ENCODE results near the gene GFOD1.
A peak's percentile ranks its signal among the peaks of the same experiment; 100 is the strongest.

Gene GFOD1

DNA sequence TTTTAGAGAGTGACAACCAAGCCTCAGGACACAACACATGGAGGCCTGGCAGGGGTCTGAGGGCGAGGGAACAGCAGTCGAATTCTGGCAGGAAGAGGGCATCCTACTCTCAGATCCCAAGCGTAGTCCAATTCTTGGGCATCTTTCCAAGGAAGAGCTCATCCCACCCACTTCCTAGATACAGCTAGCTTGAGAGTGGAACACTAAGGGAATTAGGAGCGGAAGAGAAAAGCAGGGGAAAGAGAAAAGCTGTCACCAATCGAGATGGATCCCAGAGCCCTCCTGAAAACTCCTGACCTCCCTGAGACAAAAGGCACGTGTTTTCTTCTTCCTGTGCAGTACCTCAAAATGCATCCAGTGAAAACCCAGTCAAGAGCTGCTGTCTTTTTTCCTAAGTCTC, 67.1 kb downstream of the GFOD1 start:
- TF ChIP-seq EZH2phosphoT487 (IDR thresholded peaks at IDR 0.05; ENCODE audit: borderline replicate concordance) (no peak), CTCF (conservative IDR thresholded peaks at IDR 0.05; ENCODE audit: low read length) (no peak)
- H4K20me1 ChIP-seq (ENCODE audit: insufficient read depth, low read length, poor library complexity, severe bottlenecking) = no peaks in the 10 kb centered on the region
- H2AFZ ChIP-seq (ENCODE audit: low read length) = no peak overlapping the region
- H3K36me3 ChIP-seq (ENCODE audit: insufficient read depth, low read length) = 0 out of 2 replicates have a peak, but pooled peaks cover 4% of the 10 kb centered on the region
- H3K27me3 ChIP-seq (ENCODE audit: insufficient read depth, low read length, poor library complexity, severe bottlenecking) = no peaks in the 10 kb centered on the region
- H3K9me3 ChIP-seq (ENCODE audit: insufficient read depth, low read depth, low read length) = no peaks in the 10 kb centered on the region
- no peaks in the 10 kb centered on the region; the same call in 1 of the 2 replicates for H3K79me2 ChIP-seq (ENCODE audit: insufficient read depth, low read length)
- H3K4me3 ChIP-seq (ENCODE audit: low read length, poor library complexity, severe bottlenecking) = no peak overlapping the region
- H3F3A ChIP-seq (ENCODE audit: low read depth) = no peaks in the 10 kb centered on the region
- H3K4me1 ChIP-seq (ENCODE audit: insufficient read depth, low read length, poor library complexity, severe bottlenecking) = peaks cover 32% of the 10 kb centered on the region
- no peak overlapping the region for H3K9ac ChIP-seq (ENCODE audit: low read depth, low read length, poor library complexity, severe bottlenecking)
- peak overlapping the region; percentile 29 for H3K4me2 ChIP-seq (ENCODE audit: low read depth, low read length, poor library complexity, severe bottlenecking)
- H3K9me2 ChIP-seq (replicated peaks; ENCODE audit: low read depth, low read length) = no peaks in the 10 kb centered on the region

GRCh38 chr6:13419422-13420195, 67.8 kb downstream of the GFOD1 start:
- H3K36me3 ChIP-seq (ENCODE audit: insufficient read depth, low read length) = 0 out of 2 replicates have a peak, but pooled peaks cover 4% of the 10 kb centered on the region
- H3K9ac ChIP-seq (ENCODE audit: low read depth, low read length, poor library complexity, severe bottlenecking) = no peak overlapping the region
- H2AFZ ChIP-seq (ENCODE audit: low read length) = no peak overlapping the region
- TF ChIP-seq CTCF (conservative IDR thresholded peaks at IDR 0.05; ENCODE audit: low read length) (no peak), EZH2phosphoT487 (IDR thresholded peaks at IDR 0.05; ENCODE audit: borderline replicate concordance) (no peak)
- peaks cover 32% of the 10 kb centered on the region for H3K4me1 ChIP-seq (ENCODE audit: insufficient read depth, low read length, poor library complexity, severe bottlenecking)
- H4K20me1 ChIP-seq (ENCODE audit: insufficient read depth, low read length, poor library complexity, severe bottlenecking) = no peaks in the 10 kb centered on the region
- no peaks in the 10 kb centered on the region for H3K9me3 ChIP-seq (ENCODE audit: insufficient read depth, low read depth, low read length)
- H3K79me2 ChIP-seq (ENCODE audit: insufficient read depth, low read length) = no peaks in the 10 kb centered on the region; the same call in 1 of the 2 replicates
- H3K9me2 ChIP-seq (replicated peaks; ENCODE audit: low read depth, low read length) = no peaks in the 10 kb centered on the region
- H3K4me2 ChIP-seq (ENCODE audit: low read depth, low read length, poor library complexity, severe bottlenecking) = no peak overlapping the region
- no peaks in the 10 kb centered on the region for H3F3A ChIP-seq (ENCODE audit: low read depth)
- no peaks in the 10 kb centered on the region for H3K27me3 ChIP-seq (ENCODE audit: insufficient read depth, low read length, poor library complexity, severe bottlenecking)
- H3K4me3 ChIP-seq (ENCODE audit: low read length, poor library complexity, severe bottlenecking) = no peak overlapping the region

DNA sequence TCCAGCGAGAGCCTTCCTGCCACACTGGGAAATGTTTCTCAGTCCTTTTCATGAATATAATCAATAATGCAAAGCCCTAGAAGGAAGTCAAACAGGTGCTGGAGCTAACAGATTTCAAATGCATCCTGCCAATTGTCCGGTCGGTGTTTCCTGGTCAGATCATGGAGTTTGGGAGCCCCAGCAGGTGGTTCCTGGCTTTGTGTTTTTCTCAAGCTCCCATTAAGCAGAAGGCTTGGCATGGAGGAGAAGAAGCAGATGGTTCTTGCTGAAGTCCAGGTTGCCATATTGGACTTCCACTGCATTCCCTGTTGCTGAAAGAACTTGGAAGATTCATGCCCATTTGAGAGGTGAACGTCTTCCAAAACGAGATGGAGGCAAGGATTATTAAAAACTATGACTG, 68.6 kb downstream of the GFOD1 start:
- 0 out of 2 replicates have a peak, but pooled peaks cover 4% of the 10 kb centered on the region for H3K36me3 ChIP-seq (ENCODE audit: insufficient read depth, low read length)
- H3K9me3 ChIP-seq (ENCODE audit: insufficient read depth, low read depth, low read length) = no peaks in the 10 kb centered on the region
- H3F3A ChIP-seq (ENCODE audit: low read depth) = no peaks in the 10 kb centered on the region
- no peaks in the 10 kb centered on the region; the same call in 1 of the 2 replicates for H3K79me2 ChIP-seq (ENCODE audit: insufficient read depth, low read length)
- H2AFZ ChIP-seq (ENCODE audit: low read length) = no peak overlapping the region
- no peak for TF ChIP-seq CTCF (conservative IDR thresholded peaks at IDR 0.05; ENCODE audit: low read length)
- no peak for TF ChIP-seq EZH2phosphoT487 (IDR thresholded peaks at IDR 0.05; ENCODE audit: borderline replicate concordance)
- no peaks in the 10 kb centered on the region for H3K27me3 ChIP-seq (ENCODE audit: insufficient read depth, low read length, poor library complexity, severe bottlenecking)
- H3K9ac ChIP-seq (ENCODE audit: low read depth, low read length, poor library complexity, severe bottlenecking) = no peak overlapping the region
- no peaks in the 10 kb centered on the region for H3K9me2 ChIP-seq (replicated peaks; ENCODE audit: low read depth, low read length)
- H4K20me1 ChIP-seq (ENCODE audit: insufficient read depth, low read length, poor library complexity, severe bottlenecking) = no peaks in the 10 kb centered on the region
- no peak overlapping the region for H3K4me2 ChIP-seq (ENCODE audit: low read depth, low read length, poor library complexity, severe bottlenecking)
- H3K4me1 ChIP-seq (ENCODE audit: insufficient read depth, low read length, poor library complexity, severe bottlenecking) = peaks cover 32% of the 10 kb centered on the region
- no peak overlapping the region for H3K4me3 ChIP-seq (ENCODE audit: low read length, poor library complexity, severe bottlenecking)
